DND-41 (cell line): ENCODE measurements around the gene SPOCK2.
A peak's percentile ranks its signal among the peaks of the same experiment; 100 is the strongest.

Experiments used
- ATAC-seq: fragments of 200-7000 bp; cut with Tn5 transposase; 3 replicates; pipeline ENCODE4 v1.9.1; 2021; ENCODE audit warnings: low read depth; ENCODE audit not compliant: insufficient read depth
- DNase-seq: peaks from one replicate; pipeline ENCODE4 v3.0.0-alpha.2; 2020
- H2AFZ ChIP-seq: 2 replicates; pipeline ENCODE4 v1.6.0; 2012; ENCODE audit warnings: low read depth, low read length
- H3K27ac ChIP-seq: 2 replicates; pipeline ENCODE4 v1.5.1; 2012; ENCODE audit warnings: low read length, inconsistent platforms
- H3K27me3 ChIP-seq: fragments of 200-600 bp; sonication (generic); 2 replicates; pipeline ENCODE4 v1.6.0; 2012; ENCODE audit warnings: low read length, mild to moderate bottlenecking, inconsistent platforms; ENCODE audit not compliant: insufficient read depth, poor library complexity
- H3K36me3 ChIP-seq: 2 replicates; pipeline ENCODE4 v1.5.1; 2012; ENCODE audit warnings: low read length, inconsistent platforms; ENCODE audit not compliant: insufficient read depth
- H3K4me1 ChIP-seq: 2 replicates; pipeline ENCODE4 v1.5.1; 2012; ENCODE audit warnings: mild to moderate bottlenecking, low read length; ENCODE audit not compliant: insufficient read depth
- H3K4me2 ChIP-seq: 2 replicates; pipeline ENCODE4 v1.6.0; 2012; ENCODE audit warnings: mild to moderate bottlenecking, moderate library complexity, low read length, inconsistent platforms; ENCODE audit not compliant: insufficient read depth
- H3K4me3 ChIP-seq, 2 experiments: fragments of 200-600 bp in 1 of 2; shearing (Covaris generic) in 1 of 2; 2 replicates each; pipeline ENCODE4 v1.5.1; 2012 to 2016; ENCODE audit warnings: inconsistent platforms in 2 of 2, low read length in 2 of 2, mild to moderate bottlenecking in 2 of 2, low read depth in 1 of 2, moderate library complexity in 1 of 2
- H3K79me2 ChIP-seq: 2 replicates; pipeline ENCODE4 v1.6.0; 2012; ENCODE audit warnings: low read length, inconsistent platforms; ENCODE audit not compliant: insufficient read depth
- H3K9ac ChIP-seq: 2 replicates; pipeline ENCODE4 v1.6.0; 2012; ENCODE audit warnings: low read depth, mild to moderate bottlenecking, inconsistent platforms, low read length, moderate library complexity
- H3K9me3 ChIP-seq: 2 replicates; pipeline ENCODE4 v1.5.1; 2012; ENCODE audit warnings: low read length, moderate library complexity, mild to moderate bottlenecking, inconsistent platforms; ENCODE audit not compliant: insufficient read depth, severe bottlenecking
- H4K20me1 ChIP-seq: 2 replicates; pipeline ENCODE4 v1.6.0; 2012; ENCODE audit warnings: low read length; ENCODE audit not compliant: insufficient read depth
- CTCF ChIP-seq: IDR thresholded peaks from 2 replicates; pipeline ENCODE4 v1.5.1; 2012; ENCODE audit warnings: borderline replicate concordance, low read length, moderate library complexity, mild to moderate bottlenecking; ENCODE audit not compliant: poor library complexity, severe bottlenecking; ENCODE audit errors: extremely low read depth
- EZH2 ChIP-seq: IDR thresholded peaks from 3 replicates; pipeline ENCODE4 v1.6.1; 2012; ENCODE audit warnings: borderline replicate concordance, low read depth, mild to moderate bottlenecking, moderate library complexity, low read length, inconsistent platforms; ENCODE audit not compliant: severe bottlenecking

SPOCK2 gene

DNA sequence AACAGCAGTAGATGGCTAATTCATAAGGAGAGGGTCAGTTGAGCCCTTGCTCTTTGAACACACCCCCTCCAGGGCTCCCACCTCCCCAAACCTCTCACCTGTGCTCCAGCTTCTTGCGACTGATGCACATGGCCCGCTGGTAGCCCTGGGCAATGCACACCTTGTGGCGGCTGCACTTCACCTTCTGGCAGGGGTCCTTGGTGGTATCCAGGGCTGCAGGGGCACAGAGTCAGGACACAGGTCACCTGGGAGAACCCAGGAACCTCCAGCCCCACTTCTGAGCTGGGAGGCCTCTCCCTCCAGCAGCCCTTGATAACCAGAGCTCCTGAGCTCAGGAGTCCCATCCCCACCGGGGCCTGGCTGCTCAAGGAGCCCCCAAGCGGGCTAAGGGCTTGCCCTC lies 16.3 kb downstream of the SPOCK2 start:
- H3K36me3 ChIP-seq: no peaks in the 10 kb centered on the region
- no peaks in the 10 kb centered on the region for H4K20me1 ChIP-seq
- no peak overlapping the region for H2AFZ ChIP-seq
- no peak for TF ChIP-seq CTCF
- TF ChIP-seq EZH2: no peak
- H3K27ac ChIP-seq: no peak overlapping the region
- H3K4me1 ChIP-seq: peaks cover 9% of the 10 kb centered on the region; the same call in 1 of the 2 replicates
- no peaks in the 10 kb centered on the region for H3K9me3 ChIP-seq
- no peak for DNase-seq
- H3K4me3 ChIP-seq: no peak overlapping the region
- H3K27me3 ChIP-seq: no peaks in the 10 kb centered on the region
- no peaks in the 10 kb centered on the region for H3K79me2 ChIP-seq
- ATAC-seq: no peak
- no peak overlapping the region for H3K4me2 ChIP-seq
- no peak overlapping the region for H3K9ac ChIP-seq

DNA sequence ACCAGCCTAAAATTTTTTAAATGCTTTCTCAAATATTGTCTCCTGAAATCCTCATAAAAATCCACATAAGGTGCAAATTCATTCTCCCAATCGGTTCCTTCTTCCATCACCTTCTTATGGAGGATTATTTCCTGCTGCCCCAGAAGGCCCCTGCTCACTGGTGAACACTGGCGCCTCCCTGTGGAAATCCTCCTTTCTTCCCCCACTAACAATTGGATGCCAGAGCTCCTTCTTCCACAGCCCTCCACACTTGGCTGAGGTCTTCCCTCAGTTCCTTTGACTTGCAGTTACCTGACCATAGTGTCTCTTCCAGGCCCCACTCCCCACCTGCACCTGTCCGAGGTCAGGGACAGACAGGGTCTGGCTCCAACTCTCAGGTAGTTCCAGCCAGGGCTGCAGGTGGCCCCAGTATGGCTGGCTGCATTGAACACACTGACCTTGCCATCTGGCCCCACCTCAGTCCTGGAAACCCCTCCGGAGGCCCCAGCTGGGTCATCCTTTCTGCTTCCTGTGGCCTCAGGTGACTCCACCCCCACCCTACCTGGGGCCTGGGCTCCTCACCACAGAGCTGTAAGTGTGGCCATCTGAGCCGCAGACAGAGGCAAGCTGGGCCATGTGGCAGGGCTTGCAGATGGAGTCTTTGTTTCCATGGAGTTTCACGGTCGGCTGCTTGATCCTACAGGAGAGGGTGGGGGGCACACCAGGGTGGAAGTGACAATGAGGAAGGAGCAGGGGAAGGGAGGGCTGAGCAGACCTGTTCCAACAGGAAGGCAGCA lies 18.4 kb downstream of the SPOCK2 start:
- ATAC-seq (no peak; the same call in 2 of the 3 replicates), DNase-seq (peak; percentile 18)
- Histone ChIP-seq H3K36me3 (no peaks in the 10 kb centered on the region), H3K4me3 (no peak overlapping the region), H2AFZ (no peak overlapping the region), H4K20me1 (no peaks in the 10 kb centered on the region), H3K4me1 (peaks cover 9% of the 10 kb centered on the region; the same call in 1 of the 2 replicates), H3K27me3 (no peaks in the 10 kb centered on the region), H3K4me2 (no peak overlapping the region), H3K27ac (no peak overlapping the region), H3K9me3 (no peaks in the 10 kb centered on the region), H3K79me2 (no peaks in the 10 kb centered on the region), H3K9ac (no peak overlapping the region)
- TF ChIP-seq EZH2: no peak
- TF ChIP-seq CTCF: peak; percentile 49

GRCh38 chr10:72068901-72069446 lies 19.4 kb downstream of the SPOCK2 start:
- Histone ChIP-seq H3K36me3 (no peaks in the 10 kb centered on the region), H3K4me2 (no peak overlapping the region), H3K27ac (no peak overlapping the region), H3K4me3 (no peak overlapping the region), H3K9me3 (no peaks in the 10 kb centered on the region), H3K4me1 (peaks cover 9% of the 10 kb centered on the region; the same call in 1 of the 2 replicates), H2AFZ (no peak overlapping the region), H3K9ac (no peak overlapping the region), H4K20me1 (no peaks in the 10 kb centered on the region), H3K79me2 (no peaks in the 10 kb centered on the region), H3K27me3 (no peaks in the 10 kb centered on the region)
- DNase-seq: no peak
- ATAC-seq: no peak
- no peak for TF ChIP-seq EZH2
- no peak for TF ChIP-seq CTCF
